Measurements from ENCODE around the gene TEX264.
A peak's percentile ranks its signal among the peaks of the same experiment; 100 is the strongest.
"Not testable (repeated sequence)": the region's sequence is repeated elsewhere in the genome, so short reads cannot be mapped to it uniquely, and the experiment has no call there.

The TEX264 gene

GRCh38 chr3:51637941-51638471 is 33.0 kb upstream of the TEX264 start:
- DNase-seq: peak; percentile 72
- TF ChIP-seq, protein P1, sequence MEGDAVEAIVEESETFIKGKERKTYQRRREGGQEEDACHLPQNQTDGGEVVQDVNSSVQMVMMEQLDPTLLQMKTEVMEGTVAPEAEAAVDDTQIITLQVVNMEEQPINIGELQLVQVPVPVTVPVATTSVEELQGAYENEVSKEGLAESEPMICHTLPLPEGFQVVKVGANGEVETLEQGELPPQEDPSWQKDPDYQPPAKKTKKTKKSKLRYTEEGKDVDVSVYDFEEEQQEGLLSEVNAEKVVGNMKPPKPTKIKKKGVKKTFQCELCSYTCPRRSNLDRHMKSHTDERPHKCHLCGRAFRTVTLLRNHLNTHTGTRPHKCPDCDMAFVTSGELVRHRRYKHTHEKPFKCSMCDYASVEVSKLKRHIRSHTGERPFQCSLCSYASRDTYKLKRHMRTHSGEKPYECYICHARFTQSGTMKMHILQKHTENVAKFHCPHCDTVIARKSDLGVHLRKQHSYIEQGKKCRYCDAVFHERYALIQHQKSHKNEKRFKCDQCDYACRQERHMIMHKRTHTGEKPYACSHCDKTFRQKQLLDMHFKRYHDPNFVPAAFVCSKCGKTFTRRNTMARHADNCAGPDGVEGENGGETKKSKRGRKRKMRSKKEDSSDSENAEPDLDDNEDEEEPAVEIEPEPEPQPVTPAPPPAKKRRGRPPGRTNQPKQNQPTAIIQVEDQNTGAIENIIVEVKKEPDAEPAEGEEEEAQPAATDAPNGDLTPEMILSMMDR (IDR thresholded peaks at IDR 0.05; ENCODE audit: low read depth, low read length, missing control alignments): peak; percentile 92
- Histone ChIP-seq H3K36me3 (replicated peaks) (peaks cover 49% of the 10 kb centered on the region), H3K27me3 (replicated peaks) (no peaks in the 10 kb centered on the region), H3K4me3 (ENCODE audit: low read depth, low read length) (no peak overlapping the region), H3K27ac (no peak overlapping the region)
- in situ Hi-C loops (cut with HindIII; ENCODE audit: low pct_ligation_motif_present, low sequenced_read_pairs): no loop called here

DNA sequence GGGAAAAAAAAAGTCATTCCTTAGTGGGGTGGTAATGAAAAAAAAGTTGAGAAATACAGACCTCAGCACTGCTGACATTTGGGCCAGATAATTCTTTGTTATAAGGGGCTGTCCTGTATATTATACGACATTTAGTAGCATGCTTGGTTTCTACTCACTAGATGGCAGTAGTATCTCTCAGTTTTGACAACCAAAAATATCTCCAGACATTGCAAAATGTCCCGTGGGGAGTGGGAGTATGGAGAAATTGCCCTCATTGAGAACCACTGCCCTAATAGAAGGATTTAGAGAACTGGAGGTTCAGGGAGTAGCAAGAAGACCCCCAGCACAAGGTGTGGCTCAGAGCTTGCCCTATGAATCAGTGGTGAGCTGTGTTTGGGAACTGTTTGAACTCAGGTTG is 28.6 kb upstream of the TEX264 start:
- no peak for DNase-seq
- in situ Hi-C loops (cut with HindIII; ENCODE audit: low pct_ligation_motif_present, low sequenced_read_pairs): no loop called here

GRCh38 chr3:51646091-51646490 is 25.0 kb upstream of the TEX264 start:
- H3K27me3 ChIP-seq (replicated peaks): no peaks in the 10 kb centered on the region
- H3K4me3 ChIP-seq (ENCODE audit: low read depth, low read length): no peak overlapping the region
- in situ Hi-C loops (cut with HindIII; ENCODE audit: low pct_ligation_motif_present, low sequenced_read_pairs): no loop called here
- peak; percentile 67 for DNase-seq
- H3K36me3 ChIP-seq (replicated peaks): peaks cover 67% of the 10 kb centered on the region
- TF ChIP-seq, protein P1 (IDR thresholded peaks at IDR 0.05; ENCODE audit: low read depth, low read length, missing control alignments): no peak
- H3K27ac ChIP-seq: no peak overlapping the region

More for the DNA sequence above, 28.6 kb upstream of the TEX264 start:
- TF ChIP-seq, protein P1 (IDR thresholded peaks at IDR 0.05; ENCODE audit: low read depth, low read length, missing control alignments): peak; percentile 37
- Histone ChIP-seq H3K27me3 (replicated peaks) (no peaks in the 10 kb centered on the region), H3K36me3 (replicated peaks) (peaks cover 67% of the 10 kb centered on the region), H3K27ac (no peak overlapping the region), H3K4me3 (ENCODE audit: low read depth, low read length) (no peak overlapping the region)

DNA sequence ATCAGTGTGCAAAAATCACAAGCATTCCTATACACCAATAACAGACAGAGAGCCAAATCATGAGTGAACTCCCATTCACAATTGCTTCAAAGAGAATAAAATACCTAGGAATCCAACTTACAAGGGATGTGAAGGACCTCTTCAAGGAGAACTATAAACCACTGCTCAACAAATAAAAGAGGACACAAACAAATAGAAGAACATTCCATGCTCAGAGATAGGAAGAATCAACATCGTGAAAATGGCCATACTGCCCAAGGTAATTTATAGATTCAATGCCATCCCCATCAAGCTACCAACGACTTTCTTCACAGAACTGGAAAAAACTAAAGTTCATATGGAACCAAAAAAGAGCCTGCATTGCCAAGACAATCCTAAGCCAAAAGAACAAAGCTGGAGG is 18.9 kb upstream of the TEX264 start:
- DNase-seq; H3K4me3 ChIP-seq (ENCODE audit: low read depth, low read length); in situ Hi-C loops (cut with HindIII; ENCODE audit: low pct_ligation_motif_present, low sequenced_read_pairs); H3K27me3 ChIP-seq (replicated peaks); H3K27ac ChIP-seq: not testable (repeated sequence)
- H3K36me3 ChIP-seq (replicated peaks): peaks cover 25% of the 10 kb centered on the region

DNA sequence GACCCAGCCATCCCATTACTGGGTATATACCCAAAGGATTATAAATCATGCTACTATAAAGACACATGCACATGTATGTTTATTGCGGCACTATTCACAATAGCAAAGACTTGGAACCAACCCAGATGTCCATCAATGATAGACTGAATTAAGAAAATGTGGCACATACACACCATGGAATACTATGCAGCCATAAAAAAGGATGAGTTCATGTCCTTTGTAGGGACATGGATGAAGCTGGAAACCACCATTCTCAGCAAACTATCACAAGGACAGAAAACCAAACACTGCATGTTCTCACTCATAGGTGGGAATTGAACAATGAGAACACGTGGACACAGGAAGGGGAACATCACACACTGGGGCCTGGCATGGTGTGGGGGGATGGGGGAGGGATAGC is 17.6 kb upstream of the TEX264 start:
- in situ Hi-C loops (cut with HindIII; ENCODE audit: low pct_ligation_motif_present, low sequenced_read_pairs); H3K27me3 ChIP-seq (replicated peaks); H3K4me3 ChIP-seq (ENCODE audit: low read depth, low read length); DNase-seq; H3K27ac ChIP-seq: not testable (repeated sequence)
- H3K36me3 ChIP-seq (replicated peaks): peaks cover 12% of the 10 kb centered on the region

DNA sequence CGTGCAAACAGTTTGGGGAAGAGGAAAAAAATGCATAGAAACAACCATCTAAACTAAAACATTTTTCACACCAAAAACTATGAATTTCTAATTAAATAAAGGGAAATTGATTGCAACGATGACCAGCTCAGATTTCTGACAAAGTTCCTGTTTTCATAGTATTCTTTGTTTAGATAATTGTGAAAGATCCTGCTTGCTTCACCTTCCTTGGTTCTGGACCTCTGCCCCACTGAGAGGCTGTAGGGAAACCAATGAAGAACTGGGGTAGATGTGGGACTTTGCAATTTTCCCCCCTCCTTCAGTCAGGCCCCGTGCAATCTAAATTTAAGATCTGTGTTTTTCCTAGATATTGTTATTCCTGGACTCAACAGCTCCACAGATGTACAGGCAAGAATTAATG is 13.8 kb upstream of the TEX264 start:
- H3K27me3 ChIP-seq (replicated peaks): no peaks in the 10 kb centered on the region
- no peak for DNase-seq
- no peak overlapping the region for H3K4me3 ChIP-seq (ENCODE audit: low read depth, low read length)
- in situ Hi-C loops (cut with HindIII; ENCODE audit: low pct_ligation_motif_present, low sequenced_read_pairs): no loop called here
- H3K36me3 ChIP-seq (replicated peaks): peaks cover 8% of the 10 kb centered on the region
- TF ChIP-seq, protein P1 (IDR thresholded peaks at IDR 0.05; ENCODE audit: low read depth, low read length, missing control alignments): no peak
- no peak overlapping the region for H3K27ac ChIP-seq

- H3K27ac ChIP-seq: no peak overlapping the region
- peaks cover 18% of the 10 kb centered on the region for H3K36me3 ChIP-seq (replicated peaks)
- TF ChIP-seq, protein P1 (IDR thresholded peaks at IDR 0.05; ENCODE audit: low read depth, low read length, missing control alignments): no peak
- H3K4me3 ChIP-seq (ENCODE audit: low read depth, low read length): no peak overlapping the region
- in situ Hi-C loops (cut with HindIII; ENCODE audit: low pct_ligation_motif_present, low sequenced_read_pairs): no loop called here
- no peak for DNase-seq
- H3K27me3 ChIP-seq (replicated peaks): no peaks in the 10 kb centered on the region
Observed at GRCh38 chr3:51659942-51660341, 11.1 kb upstream of the TEX264 start.

All from brain microvascular endothelial cell (primary cell).